Effector memory CD4-positive, alpha-beta T cell (primary cell): ENCODE measurements around the gene CTNNA2.

Source experiments
- DNase-seq, 3 donors: peaks; one replicate each; pipeline ENCODE4 v3.0.0-alpha.2; 2020
- H3K27ac ChIP-seq: 2 replicates; pipeline ENCODE4 v1.7.0; 2013; ENCODE audit warnings: mild to moderate bottlenecking, low read length, moderate library complexity; ENCODE audit not compliant: insufficient read depth, poor library complexity, severe bottlenecking
- H3K27me3 ChIP-seq: replicated peaks from 2 replicates; pipeline ENCODE4 v1.7.0; 2013; ENCODE audit warnings: mild to moderate bottlenecking, low read length; ENCODE audit not compliant: insufficient read depth, control insufficient read depth, poor library complexity, severe bottlenecking
- H3K36me3 ChIP-seq: 2 replicates; pipeline ENCODE4 v1.7.0; 2013; ENCODE audit warnings: mild to moderate bottlenecking, low read length, moderate library complexity; ENCODE audit not compliant: control insufficient read depth, insufficient read depth
- H3K4me1 ChIP-seq: 2 replicates; pipeline ENCODE4 v1.7.0; 2013; ENCODE audit warnings: low read length, mild to moderate bottlenecking; ENCODE audit not compliant: control insufficient read depth, insufficient read depth, poor library complexity, severe bottlenecking
- H3K4me3 ChIP-seq: 2 replicates; pipeline ENCODE4 v1.7.0; 2013; ENCODE audit warnings: low read length, low read depth, mild to moderate bottlenecking; ENCODE audit not compliant: insufficient read depth, poor library complexity, severe bottlenecking
- H3K9me3 ChIP-seq: 2 replicates; pipeline ENCODE4 v1.7.0; 2013; ENCODE audit warnings: mild to moderate bottlenecking, low read length, moderate library complexity; ENCODE audit not compliant: control insufficient read depth

CTNNA2 gene

DNA sequence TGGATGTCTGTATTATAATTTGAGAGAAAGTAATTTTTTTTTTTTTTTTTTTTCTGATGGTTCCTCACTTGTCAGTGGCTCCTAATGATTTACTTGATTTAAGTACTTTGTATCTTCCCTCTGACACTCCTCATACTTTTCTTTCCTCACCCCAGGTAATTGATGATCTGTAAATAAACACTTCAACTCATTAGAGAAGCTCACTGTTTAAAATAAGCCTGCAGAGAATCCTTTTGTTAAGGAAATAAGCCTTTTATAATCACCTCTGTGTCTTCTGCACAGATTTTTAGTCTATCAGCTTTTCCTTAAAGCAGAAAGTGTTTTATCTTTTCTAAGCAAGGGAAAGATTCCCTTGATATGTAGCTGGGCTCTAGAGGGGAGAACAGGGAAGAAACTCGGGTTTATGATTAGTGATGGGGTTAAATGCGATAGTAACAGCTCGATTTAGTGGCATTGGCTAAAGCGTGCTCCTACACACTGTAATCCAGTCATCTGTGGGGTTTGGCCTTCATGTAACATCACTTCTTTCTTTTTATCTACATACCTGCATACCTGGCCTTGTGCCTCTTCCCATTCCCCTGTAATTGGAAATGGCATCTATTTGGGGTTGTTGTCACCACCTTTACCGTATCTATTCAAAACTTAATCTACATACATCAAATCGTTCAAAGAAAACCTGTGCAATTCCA is 851.8 kb downstream of the CTNNA2 start:
- Histone ChIP-seq H3K4me3 (no peak overlapping the region), H3K36me3 (no peaks in the 10 kb centered on the region), H3K9me3 (no peaks in the 10 kb centered on the region), H3K4me1 (no peaks in the 10 kb centered on the region), H3K27ac (no peak overlapping the region), H3K27me3 (no peaks in the 10 kb centered on the region)
- no peak for DNase-seq

GRCh38 chr2:80365762-80366161 is 852.9 kb downstream of the CTNNA2 start:
- Histone ChIP-seq H3K36me3 (no peaks in the 10 kb centered on the region), H3K27ac (no peak overlapping the region), H3K4me1 (no peaks in the 10 kb centered on the region), H3K4me3 (no peak overlapping the region), H3K9me3 (no peaks in the 10 kb centered on the region), H3K27me3 (no peaks in the 10 kb centered on the region)
- no peak for DNase-seq

DNA sequence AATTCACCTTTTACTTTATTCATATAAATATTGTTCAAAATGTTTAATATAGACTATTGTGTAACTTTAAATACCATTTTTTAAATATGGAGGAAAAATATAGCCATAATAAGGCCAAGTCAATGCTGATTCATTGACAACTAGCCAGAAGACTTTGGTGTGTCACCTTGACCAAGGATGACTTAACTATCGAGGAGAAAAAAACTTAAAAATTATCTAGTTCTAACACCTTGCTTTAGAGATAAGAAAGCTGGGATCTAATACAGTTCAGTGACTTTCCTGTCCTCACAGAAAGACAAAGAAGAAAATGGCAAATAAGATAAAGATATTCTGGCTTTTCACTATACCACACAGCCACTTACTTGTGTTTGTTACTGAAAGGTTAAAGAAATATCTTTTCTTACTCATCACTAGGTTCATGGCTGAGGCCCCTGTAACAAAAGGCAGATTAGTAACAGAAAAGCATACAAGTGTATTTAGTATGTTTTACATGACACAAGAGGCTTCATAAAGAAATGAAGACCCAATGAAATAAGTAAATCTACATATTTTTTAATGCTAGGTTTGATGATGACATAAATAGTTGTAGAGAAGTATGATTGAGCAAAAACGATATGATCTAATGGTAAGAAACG is 857.6 kb downstream of the CTNNA2 start:
- H3K9me3 ChIP-seq: no peaks in the 10 kb centered on the region
- H3K36me3 ChIP-seq: no peaks in the 10 kb centered on the region
- no peak overlapping the region for H3K4me3 ChIP-seq
- no peak overlapping the region for H3K27ac ChIP-seq
- H3K4me1 ChIP-seq: no peaks in the 10 kb centered on the region
- no peaks in the 10 kb centered on the region for H3K27me3 ChIP-seq
- no peak for DNase-seq

GRCh38 chr2:80374105-80374504 is 861.3 kb downstream of the CTNNA2 start:
- Histone ChIP-seq H3K9me3 (no peaks in the 10 kb centered on the region), H3K27me3 (no peaks in the 10 kb centered on the region), H3K27ac (no peak overlapping the region), H3K36me3 (no peaks in the 10 kb centered on the region), H3K4me1 (no peaks in the 10 kb centered on the region), H3K4me3 (no peak overlapping the region)
- no peak for DNase-seq

DNA sequence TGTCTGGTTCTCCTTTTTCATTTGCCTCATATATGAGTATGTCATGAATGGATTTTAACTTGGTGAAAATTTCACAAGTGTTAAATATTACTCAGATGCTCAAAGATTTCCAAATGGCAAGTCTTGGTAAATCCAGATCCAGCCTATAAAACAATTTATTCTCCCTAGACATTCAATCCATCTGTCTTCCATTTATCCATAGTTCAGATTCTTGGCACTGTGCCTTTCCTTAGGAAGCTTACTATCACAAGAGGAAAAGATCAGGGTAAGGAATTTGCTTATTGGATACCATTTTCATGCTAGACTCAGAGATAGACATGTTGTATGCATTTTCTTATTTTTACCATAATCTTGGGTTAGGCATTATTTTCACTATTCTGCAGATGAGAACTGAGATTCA is 864.2 kb downstream of the CTNNA2 start:
- DNase-seq: no peak
- no peaks in the 10 kb centered on the region for H3K36me3 ChIP-seq
- no peaks in the 10 kb centered on the region for H3K9me3 ChIP-seq
- H3K4me3 ChIP-seq: no peak overlapping the region
- H3K27ac ChIP-seq: no peak overlapping the region
- no peaks in the 10 kb centered on the region for H3K4me1 ChIP-seq
- H3K27me3 ChIP-seq: no peaks in the 10 kb centered on the region

DNA sequence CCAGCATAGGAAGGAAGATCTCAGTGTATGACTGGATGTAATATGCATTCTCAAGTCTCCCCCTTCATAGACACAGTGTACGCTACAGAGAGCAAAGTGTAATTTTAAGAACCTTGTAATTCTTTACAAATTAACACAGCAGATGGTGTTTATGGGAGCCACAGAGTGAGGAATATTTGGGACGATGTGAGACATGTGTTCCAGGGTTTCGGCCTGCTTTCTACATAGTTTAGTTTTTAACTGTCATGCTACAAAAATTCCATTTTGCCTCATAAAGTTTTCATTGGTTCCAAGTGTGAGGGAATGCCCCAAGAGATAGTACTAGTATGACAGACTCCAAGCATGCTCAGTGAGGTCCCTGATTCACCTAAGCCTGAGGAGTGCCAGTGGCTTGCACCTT is 867.9 kb downstream of the CTNNA2 start:
- Histone ChIP-seq H3K4me1 (no peaks in the 10 kb centered on the region), H3K27me3 (no peaks in the 10 kb centered on the region), H3K9me3 (no peaks in the 10 kb centered on the region), H3K4me3 (no peak overlapping the region), H3K36me3 (no peaks in the 10 kb centered on the region), H3K27ac (no peak overlapping the region)
- DNase-seq: no peak

- Histone ChIP-seq H3K4me1 (no peaks in the 10 kb centered on the region), H3K27me3 (no peaks in the 10 kb centered on the region), H3K36me3 (no peaks in the 10 kb centered on the region), H3K4me3 (no peak overlapping the region), H3K27ac (no peak overlapping the region), H3K9me3 (no peaks in the 10 kb centered on the region)
- DNase-seq: no peak
These were observed 868.8 kb downstream of the CTNNA2 start for GRCh38 chr2:80381666-80382065.

GRCh38 chr2:80392441-80392840 is 879.6 kb downstream of the CTNNA2 start:
- Histone ChIP-seq H3K4me1 (no peaks in the 10 kb centered on the region), H3K27ac (no peak overlapping the region), H3K27me3 (no peaks in the 10 kb centered on the region), H3K4me3 (no peak overlapping the region), H3K9me3 (no peaks in the 10 kb centered on the region), H3K36me3 (no peaks in the 10 kb centered on the region)
- no peak for DNase-seq

DNA sequence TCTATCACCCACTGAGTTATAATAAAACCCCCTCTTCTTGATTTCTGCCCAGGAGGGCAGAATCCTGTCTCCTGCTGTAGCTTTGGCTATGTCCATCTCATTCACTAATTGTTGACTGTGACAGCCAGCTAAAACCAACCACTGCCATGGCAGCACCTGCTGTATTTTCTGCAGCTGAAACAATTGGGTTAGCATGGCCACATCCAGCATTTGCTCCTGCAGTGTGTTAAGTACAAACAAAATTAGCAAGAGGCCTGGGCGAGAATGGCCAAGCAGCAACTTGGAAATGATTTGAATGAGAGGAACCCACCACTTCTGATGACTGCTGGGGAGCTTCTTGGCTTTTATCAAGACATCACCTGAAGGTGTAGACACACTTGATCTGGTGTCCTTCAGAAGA is 881.1 kb downstream of the CTNNA2 start:
- H3K4me3 ChIP-seq: no peak overlapping the region
- DNase-seq: no peak
- H3K27ac ChIP-seq: no peak overlapping the region
- no peaks in the 10 kb centered on the region for H3K4me1 ChIP-seq
- H3K27me3 ChIP-seq: no peaks in the 10 kb centered on the region
- no peaks in the 10 kb centered on the region for H3K36me3 ChIP-seq
- H3K9me3 ChIP-seq: no peaks in the 10 kb centered on the region

- H3K9me3 ChIP-seq: no peaks in the 10 kb centered on the region
- H3K4me1 ChIP-seq: no peaks in the 10 kb centered on the region
- no peaks in the 10 kb centered on the region for H3K27me3 ChIP-seq
- no peak for DNase-seq
- H3K36me3 ChIP-seq: no peaks in the 10 kb centered on the region
- H3K4me3 ChIP-seq: no peak overlapping the region
- H3K27ac ChIP-seq: no peak overlapping the region
These were observed 882.4 kb downstream of the CTNNA2 start for GRCh38 chr2:80395251-80395650.
